Measurements from ENCODE around the gene MTTP.

Gene MTTP

DNA sequence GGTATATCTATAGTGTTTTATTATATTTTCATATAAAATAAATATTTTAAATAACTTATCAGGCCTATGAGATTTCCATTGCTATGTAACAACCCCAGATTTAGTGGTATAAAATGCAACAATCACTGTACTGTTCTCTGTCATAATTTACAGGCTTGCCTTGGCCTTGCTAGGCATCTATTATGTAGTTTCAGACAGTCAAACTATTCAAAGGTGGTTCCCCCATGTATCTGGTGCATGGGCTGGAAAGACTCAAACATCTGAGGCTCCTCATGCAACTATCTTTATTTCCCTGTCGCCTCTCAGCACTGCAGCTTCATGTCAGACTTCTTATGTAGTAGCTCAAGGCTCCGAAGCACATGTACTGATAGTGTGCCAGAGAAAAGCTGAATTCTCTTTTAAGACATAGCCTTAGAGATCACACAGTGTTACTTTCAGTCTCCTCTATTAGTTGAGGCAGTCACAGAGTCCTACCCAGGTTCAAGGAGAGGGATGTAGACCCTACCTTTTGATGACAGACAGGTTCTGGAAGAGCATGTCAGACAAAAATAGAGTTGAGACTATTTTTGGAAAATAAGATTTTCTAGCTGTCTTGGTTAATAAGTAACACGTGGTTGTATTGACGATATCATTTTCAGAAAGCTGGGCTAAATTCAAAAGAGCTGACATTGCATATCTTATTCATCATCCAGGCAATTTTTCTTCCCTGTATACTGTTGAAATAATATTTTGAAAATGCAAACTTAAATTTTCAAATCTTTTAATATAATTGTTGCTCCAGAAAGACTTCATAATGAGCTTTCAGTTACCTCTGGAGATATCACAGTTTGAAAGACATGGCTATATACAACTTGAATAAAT is 19.4 kb downstream of the MTTP start:
- H3K27ac ChIP-seq (ENCODE audit: low read length): no peak overlapping the region
- H3K36me3 ChIP-seq (ENCODE audit: control insufficient read depth in 2 of 2, insufficient read depth in 2 of 2, low read length in 2 of 2): no peaks in the 10 kb centered on the region
- no peaks in the 10 kb centered on the region for H3K4me1 ChIP-seq (ENCODE audit: control insufficient read depth, insufficient read depth, low read length)

DNA sequence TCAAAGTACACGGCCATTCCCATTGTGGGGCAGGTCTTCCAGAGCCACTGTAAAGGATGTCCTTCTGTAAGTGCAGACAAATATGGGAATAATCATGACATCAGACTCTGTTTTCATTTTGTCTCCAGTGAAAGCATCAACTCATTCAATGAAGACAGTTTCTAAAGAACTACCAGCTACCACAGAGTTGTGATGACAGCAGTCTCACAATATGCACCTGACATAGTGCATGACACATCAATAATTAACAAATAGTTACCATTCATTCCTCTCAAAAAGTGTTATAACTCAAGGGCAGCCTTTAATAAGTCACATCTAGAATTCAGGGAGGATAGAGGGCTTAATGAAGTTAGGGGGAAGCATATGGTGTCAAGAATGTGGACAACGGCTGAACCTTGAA is 20.2 kb downstream of the MTTP start:
- Histone ChIP-seq H3K36me3 (ENCODE audit: control insufficient read depth in 2 of 2, insufficient read depth in 2 of 2, low read length in 2 of 2) (no peaks in the 10 kb centered on the region), H3K4me3 (ENCODE audit: low read length in 2 of 2) (no peak overlapping the region), H3K9me3 (ENCODE audit: control insufficient read depth in 2 of 2, low read length in 2 of 2) (no peaks in the 10 kb centered on the region), H3K4me1 (ENCODE audit: control insufficient read depth, insufficient read depth, low read length) (no peaks in the 10 kb centered on the region), H3K27me3 (ENCODE audit: control insufficient read depth in 1 of 2, insufficient read depth in 2 of 2, low read length in 2 of 2) (no peaks in the 10 kb centered on the region), H3K27ac (ENCODE audit: low read length) (no peak overlapping the region), H3K9ac (ENCODE audit: low read length in 2 of 2) (no peak overlapping the region)

More for the DNA sequence above, 19.4 kb downstream of the MTTP start:
- H3K9ac ChIP-seq (ENCODE audit: low read length in 2 of 2): no peak overlapping the region
- H3K27me3 ChIP-seq (ENCODE audit: control insufficient read depth in 1 of 2, insufficient read depth in 2 of 2, low read length in 2 of 2): no peaks in the 10 kb centered on the region
- H3K4me3 ChIP-seq (ENCODE audit: low read length in 2 of 2): no peak overlapping the region
- no peaks in the 10 kb centered on the region for H3K9me3 ChIP-seq (ENCODE audit: control insufficient read depth in 2 of 2, low read length in 2 of 2)

DNA sequence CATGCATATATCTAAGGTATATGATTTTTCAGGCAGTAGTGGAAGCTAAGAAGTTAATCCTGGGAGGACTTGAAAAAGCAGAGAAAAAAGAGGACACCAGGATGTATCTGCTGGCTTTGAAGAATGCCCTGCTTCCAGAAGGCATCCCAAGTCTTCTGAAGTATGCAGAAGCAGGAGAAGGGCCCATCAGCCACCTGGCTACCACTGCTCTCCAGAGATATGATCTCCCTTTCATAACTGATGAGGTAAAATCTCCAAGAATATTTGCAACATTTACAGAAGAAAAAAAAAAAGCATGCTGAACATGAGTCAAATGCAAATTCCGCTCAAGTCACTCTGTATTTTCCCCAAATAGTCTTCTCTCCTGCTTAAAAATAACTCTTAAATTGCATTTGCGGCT is 32.1 kb downstream of the MTTP start:
- no peak overlapping the region for H3K27ac ChIP-seq (ENCODE audit: low read length)
- no peak overlapping the region for H3K4me3 ChIP-seq (ENCODE audit: low read length in 2 of 2)
- peaks cover 4% of the 10 kb centered on the region for H3K4me1 ChIP-seq (ENCODE audit: control insufficient read depth, insufficient read depth, low read length)
- H3K9me3 ChIP-seq (ENCODE audit: control insufficient read depth in 2 of 2, low read length in 2 of 2): peaks cover 0 to 3% of the 10 kb centered on the region in 2 donors
- H3K36me3 ChIP-seq (ENCODE audit: control insufficient read depth in 2 of 2, insufficient read depth in 2 of 2, low read length in 2 of 2): no peaks in the 10 kb centered on the region
- no peaks in the 10 kb centered on the region for H3K27me3 ChIP-seq (ENCODE audit: control insufficient read depth in 1 of 2, insufficient read depth in 2 of 2, low read length in 2 of 2)
- H3K9ac ChIP-seq (ENCODE audit: low read length in 2 of 2): no peak overlapping the region

DNA sequence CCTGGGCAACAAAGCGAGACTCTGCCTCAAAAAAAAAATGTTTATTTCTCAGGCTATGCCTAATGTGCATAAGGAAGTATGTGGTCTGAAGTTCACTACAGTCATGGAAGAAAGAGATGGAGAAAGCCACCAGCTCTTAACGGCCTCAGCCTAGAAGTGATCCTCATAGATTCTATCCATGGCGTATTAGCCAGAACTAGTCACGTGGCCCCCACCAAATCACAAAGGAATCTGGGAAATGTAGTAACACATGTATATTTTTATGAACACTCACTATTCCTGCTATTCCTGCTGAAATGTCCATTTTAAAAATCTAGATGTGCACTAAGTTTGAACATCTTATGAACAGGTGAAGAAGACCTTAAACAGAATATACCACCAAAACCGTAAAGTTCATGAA is 33.8 kb downstream of the MTTP start:
- no peaks in the 10 kb centered on the region for H3K36me3 ChIP-seq (ENCODE audit: control insufficient read depth in 2 of 2, insufficient read depth in 2 of 2, low read length in 2 of 2)
- no peak overlapping the region for H3K4me3 ChIP-seq (ENCODE audit: low read length in 2 of 2)
- H3K27me3 ChIP-seq (ENCODE audit: control insufficient read depth in 1 of 2, insufficient read depth in 2 of 2, low read length in 2 of 2): no peaks in the 10 kb centered on the region

DNA sequence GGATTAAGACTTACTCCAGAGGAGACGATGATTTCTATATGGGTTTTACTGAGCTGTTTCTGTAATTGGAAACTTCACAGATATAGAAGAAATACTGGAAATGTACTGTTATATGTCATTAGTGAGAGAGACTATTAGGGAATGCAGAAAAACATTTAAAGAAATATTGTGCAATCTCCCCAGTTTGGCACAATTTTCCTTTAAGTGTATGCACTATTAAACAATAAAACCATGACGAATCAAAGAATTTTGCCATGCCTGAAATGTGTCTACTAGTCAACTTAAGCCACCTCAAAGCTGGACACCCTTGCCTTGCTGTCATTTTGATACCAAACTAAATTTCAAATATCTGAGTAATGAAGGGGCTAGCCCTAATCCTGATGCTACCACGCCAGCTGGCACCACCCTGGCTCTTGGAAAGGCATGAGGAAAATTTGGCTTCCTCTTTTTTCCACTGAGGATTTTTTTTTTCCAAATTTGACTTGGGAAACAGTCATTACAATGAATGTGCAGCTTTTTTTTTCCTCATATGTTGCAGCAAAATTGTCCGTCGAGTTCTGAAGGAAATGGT is 36.1 kb downstream of the MTTP start:
- no peaks in the 10 kb centered on the region for H3K27me3 ChIP-seq (ENCODE audit: control insufficient read depth in 1 of 2, insufficient read depth in 2 of 2, low read length in 2 of 2)
- no peaks in the 10 kb centered on the region for H3K36me3 ChIP-seq (ENCODE audit: control insufficient read depth in 2 of 2, insufficient read depth in 2 of 2, low read length in 2 of 2)
- H3K4me3 ChIP-seq (ENCODE audit: low read length in 2 of 2): no peak overlapping the region
- peaks cover 0 to 3% of the 10 kb centered on the region in 2 donors for H3K9me3 ChIP-seq (ENCODE audit: control insufficient read depth in 2 of 2, low read length in 2 of 2)
- H3K4me1 ChIP-seq (ENCODE audit: control insufficient read depth, insufficient read depth, low read length): peaks cover 14% of the 10 kb centered on the region
- no peak overlapping the region for H3K27ac ChIP-seq (ENCODE audit: low read length)
- no peak overlapping the region for H3K9ac ChIP-seq (ENCODE audit: low read length in 2 of 2)

More for the DNA sequence above, 33.8 kb downstream of the MTTP start:
- Histone ChIP-seq H3K4me1 (ENCODE audit: control insufficient read depth, insufficient read depth, low read length) (peaks cover 4% of the 10 kb centered on the region), H3K9ac (ENCODE audit: low read length in 2 of 2) (no peak overlapping the region), H3K27ac (ENCODE audit: low read length) (no peak overlapping the region), H3K9me3 (ENCODE audit: control insufficient read depth in 2 of 2, low read length in 2 of 2) (peaks cover 0 to 3% of the 10 kb centered on the region in 2 donors)

DNA sequence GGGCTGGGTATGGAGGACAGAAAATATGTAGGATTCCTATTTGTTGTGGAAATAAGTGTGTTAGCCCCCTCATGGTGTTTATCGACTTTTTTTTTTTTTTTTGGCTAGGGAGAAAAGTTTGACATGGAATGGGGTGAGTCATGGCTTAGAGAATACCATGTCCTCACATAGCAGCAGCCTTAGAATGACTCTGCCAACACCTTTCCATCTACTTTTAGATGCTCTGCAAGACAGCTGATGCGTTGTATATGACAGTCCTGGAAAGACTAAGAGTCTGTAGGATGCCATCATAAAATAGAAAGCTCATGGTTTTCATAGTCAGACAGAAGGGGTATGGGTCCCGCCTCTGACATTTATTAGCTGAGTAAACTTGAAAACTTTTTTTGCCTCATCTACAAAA is 37.7 kb downstream of the MTTP start:
- H3K36me3 ChIP-seq (ENCODE audit: control insufficient read depth in 2 of 2, insufficient read depth in 2 of 2, low read length in 2 of 2): no peaks in the 10 kb centered on the region
- no peak overlapping the region for H3K4me3 ChIP-seq (ENCODE audit: low read length in 2 of 2)
- no peak overlapping the region for H3K9ac ChIP-seq (ENCODE audit: low read length in 2 of 2)
- peaks cover 0 to 3% of the 10 kb centered on the region in 2 donors for H3K9me3 ChIP-seq (ENCODE audit: control insufficient read depth in 2 of 2, low read length in 2 of 2)
- H3K4me1 ChIP-seq (ENCODE audit: control insufficient read depth, insufficient read depth, low read length): peaks cover 14% of the 10 kb centered on the region
- no peak overlapping the region for H3K27ac ChIP-seq (ENCODE audit: low read length)
- no peaks in the 10 kb centered on the region for H3K27me3 ChIP-seq (ENCODE audit: control insufficient read depth in 1 of 2, insufficient read depth in 2 of 2, low read length in 2 of 2)

DNA sequence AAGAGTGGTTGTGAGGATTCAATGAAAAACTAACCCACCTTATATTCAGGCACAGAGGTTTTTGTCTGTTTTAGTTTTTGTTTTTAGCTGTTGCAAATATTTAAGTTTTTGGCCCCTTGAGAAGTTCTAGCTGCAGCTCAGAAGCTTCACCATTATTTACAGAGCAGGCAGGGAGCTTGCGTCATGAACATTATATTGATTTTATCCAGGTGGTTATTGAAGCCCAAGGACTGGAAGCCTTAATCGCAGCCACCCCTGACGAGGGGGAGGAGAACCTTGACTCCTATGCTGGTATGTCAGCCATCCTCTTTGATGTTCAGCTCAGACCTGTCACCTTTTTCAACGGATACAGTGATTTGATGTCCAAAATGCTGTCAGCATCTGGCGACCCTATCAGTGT is 38.1 kb downstream of the MTTP start:
- Histone ChIP-seq H3K9me3 (ENCODE audit: control insufficient read depth in 2 of 2, low read length in 2 of 2) (peaks cover 0 to 3% of the 10 kb centered on the region in 2 donors), H3K4me1 (ENCODE audit: control insufficient read depth, insufficient read depth, low read length) (peaks cover 14% of the 10 kb centered on the region), H3K27me3 (ENCODE audit: control insufficient read depth in 1 of 2, insufficient read depth in 2 of 2, low read length in 2 of 2) (no peaks in the 10 kb centered on the region), H3K4me3 (ENCODE audit: low read length in 2 of 2) (no peak overlapping the region), H3K9ac (ENCODE audit: low read length in 2 of 2) (no peak overlapping the region), H3K36me3 (ENCODE audit: control insufficient read depth in 2 of 2, insufficient read depth in 2 of 2, low read length in 2 of 2) (no peaks in the 10 kb centered on the region), H3K27ac (ENCODE audit: low read length) (no peak overlapping the region)

DNA sequence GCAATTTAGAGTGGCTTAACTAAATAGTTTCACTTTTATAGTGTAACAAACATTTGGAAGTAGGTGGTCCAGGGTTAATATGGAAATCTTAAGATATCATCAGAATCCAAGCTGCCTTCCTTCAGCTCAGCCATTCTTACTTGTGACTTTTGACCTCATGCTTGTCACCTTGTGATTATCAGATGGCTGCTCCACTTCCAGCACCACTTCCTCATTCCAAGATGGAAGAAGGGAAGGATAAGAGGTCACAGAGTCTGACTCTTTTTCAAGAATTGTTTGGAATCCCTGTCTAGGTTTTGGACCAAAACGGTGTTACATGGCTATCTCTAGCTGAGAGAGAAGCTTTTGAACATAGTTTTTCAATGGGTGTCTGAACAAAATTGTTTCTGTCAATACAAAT is 39.9 kb downstream of the MTTP start:
- Histone ChIP-seq H3K36me3 (ENCODE audit: control insufficient read depth in 2 of 2, insufficient read depth in 2 of 2, low read length in 2 of 2) (no peaks in the 10 kb centered on the region), H3K9me3 (ENCODE audit: control insufficient read depth in 2 of 2, low read length in 2 of 2) (no peaks in the 10 kb centered on the region), H3K4me3 (ENCODE audit: low read length in 2 of 2) (no peak overlapping the region), H3K9ac (ENCODE audit: low read length in 2 of 2) (no peak overlapping the region), H3K27me3 (ENCODE audit: control insufficient read depth in 1 of 2, insufficient read depth in 2 of 2, low read length in 2 of 2) (no peaks in the 10 kb centered on the region), H3K4me1 (ENCODE audit: control insufficient read depth, insufficient read depth, low read length) (peaks cover 14% of the 10 kb centered on the region), H3K27ac (ENCODE audit: low read length) (no peak overlapping the region)

DNA sequence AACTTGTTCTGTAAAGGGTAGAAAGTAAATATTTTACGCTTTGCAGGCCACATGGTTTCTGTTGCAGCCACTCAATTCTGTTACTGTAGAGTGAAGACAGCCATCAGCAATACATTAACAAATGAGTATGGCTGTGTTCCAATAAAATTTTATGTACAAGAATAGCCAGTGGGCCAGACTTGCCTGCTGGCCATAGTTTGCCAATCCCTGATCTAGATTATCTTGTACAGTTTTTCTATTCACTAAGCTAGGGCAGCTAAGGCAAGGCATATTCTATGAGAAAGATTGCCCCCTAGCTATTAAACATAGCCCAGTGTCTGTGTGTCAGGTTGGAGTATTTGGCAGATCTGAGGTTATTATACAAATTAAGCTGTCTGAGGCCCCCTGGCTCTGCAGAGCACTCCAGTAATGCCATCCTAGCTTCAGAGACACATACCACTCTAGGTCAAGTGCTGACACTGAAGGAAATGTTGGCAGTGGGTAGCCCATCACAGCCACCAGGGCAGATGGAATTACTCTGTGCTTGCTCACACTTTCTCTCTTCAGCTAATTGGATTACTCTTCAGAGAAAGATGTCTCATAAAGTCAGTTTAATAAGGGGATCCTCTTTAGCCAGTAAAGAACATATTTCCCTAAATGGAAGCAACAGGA is 40.7 kb downstream of the MTTP start:
- Histone ChIP-seq H3K36me3 (ENCODE audit: control insufficient read depth in 2 of 2, insufficient read depth in 2 of 2, low read length in 2 of 2) (no peaks in the 10 kb centered on the region), H3K4me1 (ENCODE audit: control insufficient read depth, insufficient read depth, low read length) (peaks cover 14% of the 10 kb centered on the region), H3K27me3 (ENCODE audit: control insufficient read depth in 1 of 2, insufficient read depth in 2 of 2, low read length in 2 of 2) (no peaks in the 10 kb centered on the region), H3K27ac (ENCODE audit: low read length) (peak overlapping the region; percentile 53), H3K9ac (ENCODE audit: low read length in 2 of 2) (no peak overlapping the region), H3K9me3 (ENCODE audit: control insufficient read depth in 2 of 2, low read length in 2 of 2) (no peaks in the 10 kb centered on the region), H3K4me3 (ENCODE audit: low read length in 2 of 2) (no peak overlapping the region)

DNA sequence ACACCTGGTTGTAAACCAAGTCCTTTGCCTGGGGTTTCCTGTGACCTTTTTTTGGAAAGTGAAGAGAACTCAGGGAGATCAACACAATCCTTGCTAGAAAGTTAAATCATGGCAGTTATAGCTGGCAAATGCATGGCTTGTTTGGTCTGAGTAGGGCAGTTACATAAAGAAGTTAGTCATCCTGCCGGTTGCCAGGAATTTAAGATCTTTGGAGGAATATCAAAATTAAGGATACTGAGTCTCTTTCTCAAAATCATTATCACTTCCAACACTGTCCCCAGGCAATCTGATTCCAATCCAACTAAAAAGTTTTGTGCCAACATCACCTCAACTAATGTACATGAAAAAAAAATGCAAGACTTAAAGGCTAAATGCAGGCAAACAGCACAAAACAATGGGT is 42.8 kb downstream of the MTTP start:
- H3K9me3 ChIP-seq (ENCODE audit: control insufficient read depth in 2 of 2, low read length in 2 of 2): no peaks in the 10 kb centered on the region
- no peak overlapping the region for H3K27ac ChIP-seq (ENCODE audit: low read length)
- H3K36me3 ChIP-seq (ENCODE audit: control insufficient read depth in 2 of 2, insufficient read depth in 2 of 2, low read length in 2 of 2): no peaks in the 10 kb centered on the region
- no peak overlapping the region for H3K9ac ChIP-seq (ENCODE audit: low read length in 2 of 2)
- no peaks in the 10 kb centered on the region for H3K27me3 ChIP-seq (ENCODE audit: control insufficient read depth in 1 of 2, insufficient read depth in 2 of 2, low read length in 2 of 2)
- peaks cover 10% of the 10 kb centered on the region for H3K4me1 ChIP-seq (ENCODE audit: control insufficient read depth, insufficient read depth, low read length)
- H3K4me3 ChIP-seq (ENCODE audit: low read length in 2 of 2): no peak overlapping the region

DNA sequence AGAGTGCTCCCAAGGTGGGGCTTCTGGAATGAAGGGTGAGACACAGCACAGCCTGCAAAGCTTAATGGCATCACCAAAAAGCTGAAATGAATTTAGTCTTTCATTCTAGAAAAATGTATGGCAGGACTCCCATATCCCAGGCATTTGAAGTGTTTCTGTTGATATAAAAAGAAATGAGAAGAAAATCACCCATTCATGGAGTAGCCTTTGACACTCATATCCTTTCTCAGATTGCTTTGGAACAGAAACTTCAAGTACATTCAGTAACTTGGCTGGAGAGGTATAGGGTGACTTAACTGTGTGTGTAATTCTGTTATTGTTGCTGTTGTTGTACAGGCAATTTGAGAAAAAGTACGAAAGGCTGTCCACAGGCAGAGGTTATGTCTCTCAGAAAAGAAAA is 47.7 kb downstream of the MTTP start:
- H3K9ac ChIP-seq (ENCODE audit: low read length in 2 of 2): no peak overlapping the region
- H3K9me3 ChIP-seq (ENCODE audit: control insufficient read depth in 2 of 2, low read length in 2 of 2): no peaks in the 10 kb centered on the region
- H3K27ac ChIP-seq (ENCODE audit: low read length): peak overlapping the region; percentile 58
- no peaks in the 10 kb centered on the region for H3K36me3 ChIP-seq (ENCODE audit: control insufficient read depth in 2 of 2, insufficient read depth in 2 of 2, low read length in 2 of 2)
- no peak overlapping the region for H3K4me3 ChIP-seq (ENCODE audit: low read length in 2 of 2)
- H3K4me1 ChIP-seq (ENCODE audit: control insufficient read depth, insufficient read depth, low read length): peaks cover 4% of the 10 kb centered on the region
- no peaks in the 10 kb centered on the region for H3K27me3 ChIP-seq (ENCODE audit: control insufficient read depth in 1 of 2, insufficient read depth in 2 of 2, low read length in 2 of 2)
